SK-N-SH (cell line): ENCODE results near the gene RPL18. TPM values are rescaled to one million over a fixed set of nuclear protein-coding genes. Genes with fewer than 3 reads are reported as not detected.
A peak's percentile ranks its signal among the peaks of the same experiment; 100 is the strongest.

Experiments used
- CTCF ChIA-PET: fragments of 300-600, 350-600 bp; formaldehyde crosslinking; extraction: SDS; loops from one replicate; lab custom pipeline; 2021; lab: Yijun Ruan, JAX
- POLR2A ChIA-PET: fragments of 350-600 bp; sonication (Branson Sonifier 250); formaldehyde crosslinking; extraction: SDS; loops from one replicate; lab custom pipeline; 2020; ENCODE audit warnings: antibody characterized with exemption, inconsistent platforms; lab: Yijun Ruan, JAX
- DNase-seq: peaks from one replicate; pipeline ENCODE4 v3.0.0; 2012
- H2AFZ ChIP-seq: fragments of 200-600 bp; sonication (generic); 2 replicates; pipeline ENCODE4 v1.8.1; 2016; ENCODE audit warnings: antibody characterized with exemption, mild to moderate bottlenecking, low read depth
- H3F3A ChIP-seq: fragments of 200-600 bp; sonication (generic); replicated peaks from 2 replicates; pipeline ENCODE3; 2016; ENCODE audit warnings: antibody characterized with exemption, mild to moderate bottlenecking; ENCODE audit not compliant: insufficient read depth
- H3K27ac ChIP-seq, 2 experiments: fragments of 200-500 bp in 1 of 2; fragments of 200-600 bp in 1 of 2; sonication (Bioruptor generic) in 1 of 2; sonication (generic), shearing (Covaris generic) in 1 of 2; 2 replicates each; pipeline versions ENCODE4 v1.5.1 to v1.6.1; 2014 to 2016; ENCODE audit warnings: low read depth in 2 of 2, inconsistent platforms in 1 of 2, low read length in 1 of 2, mild to moderate bottlenecking in 1 of 2, mixed read lengths in 1 of 2
- H3K27me3 ChIP-seq: fragments of 200-600 bp; sonication (generic), shearing (Covaris generic); 2 replicates; pipeline ENCODE4 v1.6.1; 2016; ENCODE audit warnings: mixed run types; ENCODE audit not compliant: insufficient read depth
- H3K36me3 ChIP-seq, 2 experiments: fragments of 200-500 bp in 1 of 2; fragments of 200-600 bp in 1 of 2; sonication (Bioruptor generic) in 1 of 2; sonication (generic) in 1 of 2; replicated peaks in 1 of 2; 2 replicates each; pipeline versions ENCODE3 to v1.5.1; 2014 to 2016; ENCODE audit warnings: low read length in 1 of 2, mild to moderate bottlenecking in 1 of 2; ENCODE audit not compliant: insufficient read depth in 2 of 2, control insufficient read depth in 1 of 2
- H3K4me1 ChIP-seq, 2 experiments: fragments of 200-500 bp in 1 of 2; fragments of 200-600 bp in 1 of 2; sonication (Bioruptor generic) in 1 of 2; sonication (generic), shearing (Covaris generic) in 1 of 2; 2 replicates each; pipeline versions ENCODE4 v1.5.1 to v1.6.1; 2014 to 2016; ENCODE audit warnings: low read depth in 1 of 2, low read length in 1 of 2, mixed run types in 1 of 2; ENCODE audit not compliant: insufficient read depth in 2 of 2, control insufficient read depth in 1 of 2
- H3K4me2 ChIP-seq: fragments of 200-600 bp; sonication (generic), shearing (Covaris generic); 2 replicates; pipeline ENCODE4 v1.6.1; 2017; ENCODE audit warnings: mixed run types
- H3K4me3 ChIP-seq, 2 experiments: fragments of 200-500 bp in 1 of 2; fragments of 200-600 bp in 1 of 2; sonication (Bioruptor generic) in 1 of 2; sonication (generic), shearing (Covaris generic) in 1 of 2; 2 replicates each; pipeline versions ENCODE4 v1.5.1 to v1.8.1; 2014 to 2016; ENCODE audit warnings: low read depth in 2 of 2, inconsistent platforms in 1 of 2, low read length in 1 of 2, mild to moderate bottlenecking in 1 of 2, mixed read lengths in 1 of 2, moderate library complexity in 1 of 2
- H3K79me2 ChIP-seq: fragments of 200-600 bp; sonication (generic); 2 replicates; pipeline ENCODE4 v1.8.1; 2017; ENCODE audit warnings: mild to moderate bottlenecking; ENCODE audit not compliant: insufficient read depth
- H3K9ac ChIP-seq: fragments of 200-600 bp; sonication (generic); 2 replicates; pipeline ENCODE4 v1.6.1; 2017; ENCODE audit warnings: mixed run types
- H3K9me2 ChIP-seq: fragments of 200-600 bp; sonication (generic); 2 replicates; pipeline ENCODE4 v1.6.1; 2017; ENCODE audit warnings: mixed run types
- H3K9me3 ChIP-seq: fragments of 200-600 bp; sonication (generic); 2 replicates; pipeline ENCODE4 v1.6.1; 2017; ENCODE audit warnings: mixed run types, mild to moderate bottlenecking, moderate library complexity
- H4K20me1 ChIP-seq: fragments of 200-600 bp; sonication (generic); 2 replicates; pipeline ENCODE4 v1.6.1; 2017; ENCODE audit warnings: mild to moderate bottlenecking, mixed run types; ENCODE audit not compliant: insufficient read depth
- CHD2 ChIP-seq: fragments of 150-350 bp; IDR thresholded peaks from 2 replicates; pipeline ENCODE4 v1.6.1; 2018; ENCODE audit warnings: low read length; ENCODE audit not compliant: partially characterized antibody
- EP300 ChIP-seq, 2 experiments: IDR thresholded peaks; 2 replicates each; pipeline versions ENCODE4 v1.4.0 to v1.6.1; 2012; ENCODE audit warnings: borderline replicate concordance in 1 of 2, low read depth in 1 of 2, low read length in 1 of 2
- EZH2phosphoT487 ChIP-seq: fragments of 200-600 bp; sonication (generic); IDR thresholded peaks from 2 replicates; pipeline ENCODE4 v1.6.1; 2017; ENCODE audit warnings: low read depth, mixed run types, mild to moderate bottlenecking, antibody characterized with exemption, moderate library complexity, borderline replicate concordance
- FOXJ3 ChIP-seq: sonication (generic); formaldehyde crosslinking; IDR thresholded peaks from 2 replicates; pipeline ENCODE4 v1.5.1; 2020; ENCODE audit warnings: mild to moderate bottlenecking, missing genetic modification reagents
- GATA2 ChIP-seq: sonication (generic); formaldehyde crosslinking; IDR thresholded peaks from 2 replicates; pipeline ENCODE4 v1.5.0; 2020; ENCODE audit warnings: mild to moderate bottlenecking, missing genetic modification reagents
- JUND ChIP-seq: IDR thresholded peaks from 2 replicates; pipeline ENCODE4 v1.4.0; 2012
- NRF1 ChIP-seq: IDR thresholded peaks from 2 replicates; pipeline ENCODE4 v1.6.1; 2012; ENCODE audit warnings: low read depth, mild to moderate bottlenecking, low read length
- POLR2AphosphoS5 ChIP-seq: IDR thresholded peaks from 2 replicates; pipeline ENCODE4 v1.6.1; 2012; ENCODE audit warnings: low read depth, low read length
- RAD21 ChIP-seq: IDR thresholded peaks from 2 replicates; pipeline ENCODE4 v1.6.1; 2012; ENCODE audit warnings: mild to moderate bottlenecking, low read length
- REST ChIP-seq: IDR thresholded peaks from 2 replicates; pipeline ENCODE4 v1.6.1; 2012; ENCODE audit warnings: mild to moderate bottlenecking, low read depth, low read length, moderate library complexity
- RXRA ChIP-seq: IDR thresholded peaks from 2 replicates; pipeline ENCODE4 v1.4.0; 2012; ENCODE audit warnings: low read depth, mild to moderate bottlenecking, borderline replicate concordance
- TAF1 ChIP-seq: IDR thresholded peaks from 2 replicates; pipeline ENCODE4 v1.6.1; 2012; ENCODE audit warnings: low read depth, mild to moderate bottlenecking, low read length, moderate library complexity, borderline replicate concordance
- TCF12 ChIP-seq: IDR thresholded peaks from 2 replicates; pipeline ENCODE4 v1.4.0; 2012
- USF2 ChIP-seq: fragments of 150-350 bp; IDR thresholded peaks from 2 replicates; pipeline ENCODE4 v1.6.1; 2017; ENCODE audit warnings: antibody characterized with exemption, low read length, low read depth, borderline replicate concordance
- WGBS: methylation state at CpG from one replicate; pipeline ENCODE4 v1.1.6; 2017; ENCODE audit warnings: low lambda C conversion rate; 5-methylcytosine and 5-hydroxymethylcytosine counted together
- polyA plus RNA-seq, 3 experiments: library from polyadenylated mRNA; depleted of rRNA; stranded (reverse); fragments of >200 nt; gene quantifications; 2 replicates each; pipeline ENCODE4 v1.2.3, GENCODE V29; 2012
- TF ChIP-seq, protein P1 (sequence below): fragments of 150-350 bp; IDR thresholded peaks from 2 replicates; pipeline ENCODE4 v1.6.1; 2016; ENCODE audit warnings: mild to moderate bottlenecking, low read depth, low read length
- TF ChIP-seq, protein P2 (sequence below): fragments of 200-600 bp; sonication (generic); IDR thresholded peaks from 2 replicates; pipeline ENCODE4 v1.6.1; 2017; ENCODE audit warnings: antibody characterized with exemption, mild to moderate bottlenecking, moderate library complexity

RPL18 gene
- polyA plus RNA-seq, 1 of the 3 experiments (the other 2 are of a cell fraction): 2,225 TPM

- TF ChIP-seq RXRA (no peak), CHD2 (no peak), RAD21 (no peak), EZH2phosphoT487 (no peak)
- TF ChIP-seq, protein P1, sequence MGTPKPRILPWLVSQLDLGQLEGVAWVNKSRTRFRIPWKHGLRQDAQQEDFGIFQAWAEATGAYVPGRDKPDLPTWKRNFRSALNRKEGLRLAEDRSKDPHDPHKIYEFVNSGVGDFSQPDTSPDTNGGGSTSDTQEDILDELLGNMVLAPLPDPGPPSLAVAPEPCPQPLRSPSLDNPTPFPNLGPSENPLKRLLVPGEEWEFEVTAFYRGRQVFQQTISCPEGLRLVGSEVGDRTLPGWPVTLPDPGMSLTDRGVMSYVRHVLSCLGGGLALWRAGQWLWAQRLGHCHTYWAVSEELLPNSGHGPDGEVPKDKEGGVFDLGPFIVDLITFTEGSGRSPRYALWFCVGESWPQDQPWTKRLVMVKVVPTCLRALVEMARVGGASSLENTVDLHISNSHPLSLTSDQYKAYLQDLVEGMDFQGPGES: no peak
- H3K9ac ChIP-seq: no peak overlapping the region
- H3K4me1 ChIP-seq: peaks cover 4 to 20% of the 10 kb centered on the region in 2 experiments; a peak in 2 of 4 replicates
- no peaks in the 10 kb centered on the region for H4K20me1 ChIP-seq
- no peak overlapping the region for H3K27ac ChIP-seq
- 0 out of 2 replicates have a peak, but pooled peaks cover 3% of the 10 kb centered on the region for H3K79me2 ChIP-seq
- POLR2A ChIA-PET: interaction anchor here (1.4 kb wide), 1 partner anchor 9 kb away, joined by 5 read pairs; the partner anchor contains the start of gene RPL18
- DNase-seq: no peak
- peaks cover 10% of the 10 kb centered on the region for H3F3A ChIP-seq
- H2AFZ ChIP-seq: no peak overlapping the region
- H3K9me2 ChIP-seq: no peaks in the 10 kb centered on the region
- peaks cover 12 to 25% of the 10 kb centered on the region in 2 experiments for H3K36me3 ChIP-seq
- 90% methylated on average over 2 of the region's 6 CpGs for WGBS
- CTCF ChIA-PET: no interaction called here
- H3K27me3 ChIP-seq: no peaks in the 10 kb centered on the region
- H3K4me2 ChIP-seq: no peak overlapping the region
- H3K4me3 ChIP-seq: no peak overlapping the region
- H3K9me3 ChIP-seq: no peaks in the 10 kb centered on the region
Observed at GRCh38 chr19:48627201-48627864, 8.4 kb upstream of the RPL18 start.

DNA sequence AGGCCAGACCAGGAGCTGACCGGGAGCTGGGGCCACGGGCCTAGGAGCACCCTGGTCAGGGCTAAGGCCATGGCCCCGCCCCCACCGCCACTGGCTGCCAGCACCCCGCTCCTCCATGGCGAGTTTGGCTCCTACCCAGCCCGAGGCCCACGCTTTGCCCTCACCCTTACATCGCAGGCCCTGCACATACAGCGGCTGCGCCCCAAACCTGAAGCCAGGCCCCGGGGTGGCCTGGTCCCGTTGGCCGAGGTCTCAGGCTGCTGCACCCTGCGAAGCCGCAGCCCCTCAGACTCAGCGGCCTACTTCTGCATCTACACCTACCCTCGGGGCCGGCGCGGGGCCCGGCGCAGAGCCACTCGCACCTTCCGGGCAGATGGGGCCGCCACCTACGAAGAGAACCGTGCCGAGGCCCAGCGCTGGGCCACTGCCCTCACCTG lies 6.9 kb upstream of the RPL18 start:
- Histone ChIP-seq H3K4me1 (peaks cover 4 to 22% of the 10 kb centered on the region in 2 experiments; a peak in 2 of 4 replicates), H3K79me2 (0 out of 2 replicates have a peak, but pooled peaks cover 3% of the 10 kb centered on the region), H3K9me3 (no peaks in the 10 kb centered on the region)
- no peak for TF ChIP-seq JUND
- TF ChIP-seq USF2: no peak
- no peak for TF ChIP-seq NRF1
- no peak for TF ChIP-seq FOXJ3
- TF ChIP-seq, protein P1: no peak
- TF ChIP-seq REST: no peak
- no peak for TF ChIP-seq TCF12
- no peak for TF ChIP-seq GATA2
- TF ChIP-seq, protein P2, sequence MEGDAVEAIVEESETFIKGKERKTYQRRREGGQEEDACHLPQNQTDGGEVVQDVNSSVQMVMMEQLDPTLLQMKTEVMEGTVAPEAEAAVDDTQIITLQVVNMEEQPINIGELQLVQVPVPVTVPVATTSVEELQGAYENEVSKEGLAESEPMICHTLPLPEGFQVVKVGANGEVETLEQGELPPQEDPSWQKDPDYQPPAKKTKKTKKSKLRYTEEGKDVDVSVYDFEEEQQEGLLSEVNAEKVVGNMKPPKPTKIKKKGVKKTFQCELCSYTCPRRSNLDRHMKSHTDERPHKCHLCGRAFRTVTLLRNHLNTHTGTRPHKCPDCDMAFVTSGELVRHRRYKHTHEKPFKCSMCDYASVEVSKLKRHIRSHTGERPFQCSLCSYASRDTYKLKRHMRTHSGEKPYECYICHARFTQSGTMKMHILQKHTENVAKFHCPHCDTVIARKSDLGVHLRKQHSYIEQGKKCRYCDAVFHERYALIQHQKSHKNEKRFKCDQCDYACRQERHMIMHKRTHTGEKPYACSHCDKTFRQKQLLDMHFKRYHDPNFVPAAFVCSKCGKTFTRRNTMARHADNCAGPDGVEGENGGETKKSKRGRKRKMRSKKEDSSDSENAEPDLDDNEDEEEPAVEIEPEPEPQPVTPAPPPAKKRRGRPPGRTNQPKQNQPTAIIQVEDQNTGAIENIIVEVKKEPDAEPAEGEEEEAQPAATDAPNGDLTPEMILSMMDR: no peak
- TF ChIP-seq POLR2AphosphoS5: no peak
- no peak for TF ChIP-seq TAF1
- no peak for TF ChIP-seq EP300 (IDR thresholded peaks at IDR 0.05; ENCODE audit: borderline replicate concordance in 1 of 2, low read depth in 1 of 2, low read length in 1 of 2)
- TF ChIP-seq EZH2phosphoT487: no peak
- TF ChIP-seq, all 33 proteins: peak for 0
- Histone ChIP-seq H3K4me2 (peak overlapping the region; percentile 98; the same call in 1 of the 2 replicates), H3K4me3 (no peak overlapping the region), H3K27me3 (no peaks in the 10 kb centered on the region), H3K9me2 (no peaks in the 10 kb centered on the region), H3K27ac (no peak overlapping the region), H3K9ac (no peak overlapping the region), H3F3A (peaks cover 13% of the 10 kb centered on the region), H2AFZ (no peak overlapping the region), H3K36me3 (peaks cover 11 to 18% of the 10 kb centered on the region in 2 experiments), H4K20me1 (no peaks in the 10 kb centered on the region)
- DNase-seq: no peak
- WGBS: no CpG with 5 or more reads among the region's 30 CpGs
- CTCF ChIA-PET: no interaction called here
- POLR2A ChIA-PET: interaction anchor here (0.7 to 1.5 kb wide), 2 partner anchors 9 to 201 kb away, joined by 3 to 5 read pairs; no protein-coding TSS in a partner anchor
